Measurements from ENCODE around the gene MBNL1. TPM values are rescaled to one million over a fixed set of nuclear protein-coding genes. Genes with fewer than 3 reads are reported as not detected.

MBNL1 gene
- total RNA-seq, 1 donor from 2014 or later, result 229 TPM

GRCh38 chr3:152234657-152235375 is 33.9 kb upstream of the MBNL1 start:
- Histone ChIP-seq H3K27me3 (no peaks in the 10 kb centered on the region), H3K4me3 (no peak overlapping the region), H3K4me1 (no peaks in the 10 kb centered on the region), H3K9me3 (no peaks in the 10 kb centered on the region), H3K27ac (no peak overlapping the region), H3K36me3 (no peaks in the 10 kb centered on the region)
- intact Hi-C loops (cut with DNase I), result no loop called here
- DNase-seq (no peak), ATAC-seq (no peak)
- no peak for TF ChIP-seq CTCF (IDR thresholded peaks at IDR 0.05)

GRCh38 chr3:152235709-152236298 is 32.9 kb upstream of the MBNL1 start:
- no peak for TF ChIP-seq CTCF (IDR thresholded peaks at IDR 0.05)
- H3K27ac ChIP-seq, result no peak overlapping the region
- no peaks in the 10 kb centered on the region for H3K9me3 ChIP-seq
- ATAC-seq, result no peak
- H3K4me1 ChIP-seq, result peaks cover 5% of the 10 kb centered on the region
- no peaks in the 10 kb centered on the region for H3K27me3 ChIP-seq
- DNase-seq, result no peak
- no peak overlapping the region for H3K4me3 ChIP-seq
- H3K36me3 ChIP-seq, result no peaks in the 10 kb centered on the region
- intact Hi-C loops (cut with DNase I), result no loop called here

- TF ChIP-seq CTCF (IDR thresholded peaks at IDR 0.05), result no peak
- intact Hi-C loops (cut with DNase I), result no loop called here
- peak; percentile 49 for ATAC-seq
These were observed 32.0 kb upstream of the MBNL1 start for GRCh38 chr3:152236716-152237115.

GRCh38 chr3:152241142-152242017 is 27.3 kb upstream of the MBNL1 start:
- Histone ChIP-seq H3K27me3 (no peaks in the 10 kb centered on the region), H3K4me1 (peaks cover 11% of the 10 kb centered on the region), H3K4me3 (no peak overlapping the region), H3K36me3 (no peaks in the 10 kb centered on the region), H3K9me3 (no peaks in the 10 kb centered on the region), H3K27ac (peak overlapping the region; percentile 37)
- intact Hi-C loops (cut with DNase I), result no loop called here
- TF ChIP-seq CTCF (IDR thresholded peaks at IDR 0.05), result no peak
- DNase-seq, result no peak
- peak; percentile 71 for ATAC-seq

More at GRCh38 chr3:152236716-152237115, 32.0 kb upstream of the MBNL1 start:
- no peak for DNase-seq
- Histone ChIP-seq H3K36me3 (no peaks in the 10 kb centered on the region), H3K27me3 (no peaks in the 10 kb centered on the region), H3K4me1 (peaks cover 7% of the 10 kb centered on the region), H3K9me3 (no peaks in the 10 kb centered on the region), H3K4me3 (no peak overlapping the region), H3K27ac (no peak overlapping the region)

- Histone ChIP-seq H3K36me3 (no peaks in the 10 kb centered on the region), H3K27me3 (no peaks in the 10 kb centered on the region), H3K9me3 (no peaks in the 10 kb centered on the region), H3K4me3 (peak overlapping the region; percentile 27), H3K4me1 (peaks cover 11% of the 10 kb centered on the region), H3K27ac (peak overlapping the region; percentile 32)
- no peak for TF ChIP-seq CTCF (IDR thresholded peaks at IDR 0.05)
- no peak for DNase-seq
- no peak for ATAC-seq
- intact Hi-C loops (cut with DNase I), result no loop called here
These were observed 25.4 kb upstream of the MBNL1 start for GRCh38 chr3:152243301-152243711.

Measured in upper lobe of right lung (tissue), 1 donor.